Fibroblast of the aortic adventitia (primary cell): ENCODE measurements around the gene TCF4. TPM values are rescaled to one million over a fixed set of nuclear protein-coding genes. Genes with fewer than 3 reads are reported as not detected.

Source experiments
- DNase-seq: peaks from one replicate; pipeline ENCODE4 v3.0.0-alpha.2; 2010; ENCODE audit warnings: low read depth
- H3K4me3 ChIP-seq: 2 replicates; pipeline ENCODE4 v1.5.1; 2011; ENCODE audit warnings: low read depth, mild to moderate bottlenecking, control low read depth, low read length, moderate library complexity
- CTCF ChIP-seq: IDR thresholded peaks from 2 replicates; pipeline ENCODE4 v1.5.1; 2011; ENCODE audit warnings: mild to moderate bottlenecking, low read length, control low read depth, inconsistent platforms; ENCODE audit not compliant: insufficient read depth
- total RNA-seq: library from RNA; depleted of rRNA; stranded (reverse); fragments of >200 nt; gene quantifications from 2 replicates; pipeline ENCODE4 v1.2.3, GENCODE V29; 2012; ENCODE audit warnings: low replicate concordance

TCF4 gene
- total RNA-seq, 1 donor = 105 TPM

- no peak for DNase-seq
- H3K4me3 ChIP-seq = no peak overlapping the region
- TF ChIP-seq CTCF = no peak
Measured at GRCh38 chr18:55375930-55376329, 212.1 kb downstream of the TCF4 start.

- TF ChIP-seq CTCF = no peak
- no peak overlapping the region for H3K4me3 ChIP-seq
- DNase-seq = no peak
Measured at GRCh38 chr18:55374741-55375140, 213.3 kb downstream of the TCF4 start.

GRCh38 chr18:55372209-55372608, 215.8 kb downstream of the TCF4 start:
- no peak for TF ChIP-seq CTCF
- H3K4me3 ChIP-seq = no peak overlapping the region
- no peak for DNase-seq

- DNase-seq = no peak
Measured at GRCh38 chr18:55370936-55371335, 217.1 kb downstream of the TCF4 start.

GRCh38 chr18:55369346-55369745, 218.6 kb downstream of the TCF4 start:
- no peak for DNase-seq
- no peak overlapping the region for H3K4me3 ChIP-seq
- no peak for TF ChIP-seq CTCF

More at GRCh38 chr18:55370936-55371335, 217.1 kb downstream of the TCF4 start:
- H3K4me3 ChIP-seq = no peak overlapping the region
- no peak for TF ChIP-seq CTCF

- no peak for TF ChIP-seq CTCF
- DNase-seq = no peak
- no peak overlapping the region for H3K4me3 ChIP-seq
Measured at GRCh38 chr18:55365342-55365741, 222.7 kb downstream of the TCF4 start.

- no peak overlapping the region for H3K4me3 ChIP-seq
- no peak for DNase-seq
- no peak for TF ChIP-seq CTCF
Measured at GRCh38 chr18:55362303-55362702, 225.7 kb downstream of the TCF4 start.
